Panc1 (cell line): ENCODE data around the gene ARHGAP6. TPM values are rescaled to one million over a fixed set of nuclear protein-coding genes. Genes with fewer than 3 reads are reported as not detected.

ENCODE experiments used
- ATAC-seq: fragments of 200-7000 bp; cut with Tn5 transposase; 2 replicates; pipeline ENCODE4 v1.9.1; 2020; ENCODE audit warnings: mild to moderate bottlenecking, moderate library complexity
- BruUV-seq: library from RNA; stranded (reverse); fragments of 400-500 nt; replicated peaks from 2 replicates; lab custom pipeline; 2021; lab: Mats Ljungman, UMichigan
- CTCF ChIA-PET: fragments of 300-600 bp; sonication (Branson Sonifier 250); formaldehyde crosslinking; loops from one replicate; lab custom pipeline; 2022; ENCODE audit warnings: antibody characterized with exemption; lab: Charles Lee
- POLR2A ChIA-PET: fragments of 300-600 bp; sonication (Branson Sonifier 250); formaldehyde crosslinking; loops from one replicate; lab custom pipeline; 2022; ENCODE audit warnings: antibody characterized with exemption; lab: Charles Lee
- DNase-seq: peaks from one replicate; pipeline ENCODE4 v3.0.0-alpha.2; 2010; ENCODE audit warnings: low read depth, low spot score
- H3K27ac ChIP-seq: 2 replicates; pipeline ENCODE4 v1.5.1; 2011; ENCODE audit warnings: mild to moderate bottlenecking, low read length, inconsistent platforms
- H3K27me3 ChIP-seq: fragments of 200-500 bp; sonication (Bioruptor generic); 2 replicates; pipeline ENCODE4 v1.6.0; 2014; ENCODE audit warnings: low read length, inconsistent platforms; ENCODE audit not compliant: control insufficient read depth, insufficient read depth
- H3K36me3 ChIP-seq: fragments of 200-500 bp; sonication (Bioruptor generic); 2 replicates; pipeline ENCODE4 v1.5.1; 2014; ENCODE audit warnings: inconsistent platforms, mild to moderate bottlenecking, low read length, moderate library complexity; ENCODE audit not compliant: control insufficient read depth, insufficient read depth
- H3K4me1 ChIP-seq: 2 replicates; pipeline ENCODE4 v1.5.1; 2011; ENCODE audit warnings: inconsistent platforms, mild to moderate bottlenecking, low read length, moderate library complexity; ENCODE audit not compliant: control insufficient read depth, insufficient read depth
- H3K4me3 ChIP-seq, 2 experiments: 2 replicates each; pipeline ENCODE4 v1.5.1; 2011 to 2012; ENCODE audit warnings: low read depth in 2 of 2, low read length in 2 of 2, mild to moderate bottlenecking in 2 of 2, inconsistent platforms in 1 of 2, moderate library complexity in 1 of 2
- H3K9me3 ChIP-seq: fragments of 200-500 bp; sonication (Bioruptor generic); 2 replicates; pipeline ENCODE4 v1.5.1; 2014; ENCODE audit warnings: low read depth, mild to moderate bottlenecking, inconsistent platforms, low read length, moderate library complexity; ENCODE audit not compliant: control insufficient read depth, insufficient read depth
- CTCF ChIP-seq: fragments of 450-650 bp; IDR thresholded peaks from 2 replicates; pipeline ENCODE4 v1.5.1; 2017; ENCODE audit warnings: mild to moderate bottlenecking
- POLR2AphosphoS5 ChIP-seq: IDR thresholded peaks from 2 replicates; pipeline ENCODE4 v1.6.1; 2012; ENCODE audit warnings: mild to moderate bottlenecking, low read depth, low read length, moderate library complexity
- REST ChIP-seq, 2 experiments: IDR thresholded peaks; 2 replicates each; pipeline ENCODE4 v1.6.1; 2011 to 2012; ENCODE audit warnings: low read depth in 2 of 2, control low read depth in 1 of 2, low read length in 1 of 2, mild to moderate bottlenecking in 1 of 2, moderate library complexity in 1 of 2; ENCODE audit not compliant: insufficient read depth in 1 of 2
- SIN3A ChIP-seq: IDR thresholded peaks from 2 replicates; pipeline ENCODE4 v1.6.1; 2012; ENCODE audit warnings: low read depth, mild to moderate bottlenecking, low read length, moderate library complexity, borderline replicate concordance; ENCODE audit not compliant: insufficient read depth
- TCF7L2 ChIP-seq: IDR thresholded peaks from 2 replicates; pipeline ENCODE4 v1.6.1; 2011; ENCODE audit warnings: mild to moderate bottlenecking, low read depth, low read length, inconsistent platforms
- in situ Hi-C: cut with HindIII; loops from 2 replicates; pipeline ENCODE4 v1.10.0; 2016; ENCODE audit warnings: low sequenced_read_pairs, low pct_unique_long_range_greater_than_20kb
- intact Hi-C: fragments of 100-400 bp; cut with micrococcal nuclease; formaldehyde crosslinking; loops from one replicate; pipeline ENCODE4 v1.10.0; 2022; ENCODE audit not compliant: unreplicated experiment
- total RNA-seq: library from RNA; stranded (reverse); gene quantifications from one replicate; pipeline ENCODE4 v1.2.1, GENCODE V29; 2021; ENCODE audit not compliant: unreplicated experiment

Gene ARHGAP6
- total RNA-seq, 1 experiment from 2014 or later: 0.13 TPM

- H3K9me3 ChIP-seq: no peaks in the 10 kb centered on the region
- intact Hi-C loops: no loop called here
- ATAC-seq (no peak), DNase-seq (no peak)
- no peaks in the 10 kb centered on the region for H3K36me3 ChIP-seq
- BruUV-seq: no TSS peak
- no peak for TF ChIP-seq TCF7L2
- no peak for TF ChIP-seq REST (IDR thresholded peaks at IDR 0.05; ENCODE audit: insufficient read depth in 1 of 2, low read depth in 2 of 2, low read length in 1 of 2)
- H3K4me1 ChIP-seq: no peaks in the 10 kb centered on the region
- ChIA-PET POLR2A (no interaction called here), CTCF (no interaction called here)
- H3K27ac ChIP-seq: no peak overlapping the region
- in situ Hi-C loops: no loop called here
- H3K27me3 ChIP-seq: no peaks in the 10 kb centered on the region
- no peak overlapping the region for H3K4me3 ChIP-seq
These were observed 298.6 kb downstream of the ARHGAP6 start for GRCh38 chrX:11366998-11367595.

- intact Hi-C loops: no loop called here
- ATAC-seq: no peak
- in situ Hi-C loops: no loop called here
- TF ChIP-seq REST (IDR thresholded peaks at IDR 0.05; ENCODE audit: insufficient read depth in 1 of 2, low read depth in 2 of 2, low read length in 1 of 2): no peak
- TF ChIP-seq POLR2AphosphoS5: no peak
- no peak for TF ChIP-seq SIN3A
- no peak for TF ChIP-seq CTCF
- TF ChIP-seq TCF7L2: no peak
- Histone ChIP-seq H3K27ac (no peak overlapping the region), H3K4me3 (no peak overlapping the region), H3K9me3 (no peaks in the 10 kb centered on the region), H3K36me3 (no peaks in the 10 kb centered on the region), H3K4me1 (no peaks in the 10 kb centered on the region), H3K27me3 (no peaks in the 10 kb centered on the region)
- no peak for DNase-seq
- CTCF ChIA-PET: no interaction called here
- POLR2A ChIA-PET: no interaction called here
- no TSS peak for BruUV-seq
These were observed 300.3 kb downstream of the ARHGAP6 start for GRCh38 chrX:11365426-11365825.
